GM21390 (cell line): ENCODE results near the gene SATB2.

Experiments
- ATAC-seq: cut with Tn5 transposase; IDR thresholded peaks from one replicate; pipeline ENCODE4 v1.9.1; 2021; ENCODE audit not compliant: unreplicated experiment

Gene SATB2

GRCh38 chr2:199407421-199407820 is 50.3 kb downstream of the SATB2 start:
- no peak for ATAC-seq

- no peak for ATAC-seq
These were observed 52.5 kb downstream of the SATB2 start for GRCh38 chr2:199405241-199405640.

- no peak for ATAC-seq
These were observed 52.9 kb downstream of the SATB2 start for GRCh38 chr2:199404841-199405240.

- ATAC-seq = no peak
These were observed 62.4 kb downstream of the SATB2 start for GRCh38 chr2:199395311-199395710.

GRCh38 chr2:199392363-199392762 is 65.4 kb downstream of the SATB2 start:
- no peak for ATAC-seq

GRCh38 chr2:199388728-199389268 is 68.9 kb downstream of the SATB2 start:
- ATAC-seq = no peak

- no peak for ATAC-seq
These were observed 73.7 kb downstream of the SATB2 start for GRCh38 chr2:199384043-199384442.

GRCh38 chr2:199383021-199383420 is 74.7 kb downstream of the SATB2 start:
- no peak for ATAC-seq

GRCh38 chr2:199382091-199382490 is 75.6 kb downstream of the SATB2 start:
- no peak for ATAC-seq

GRCh38 chr2:199381531-199381930 is 76.2 kb downstream of the SATB2 start:
- ATAC-seq = no peak

- no peak for ATAC-seq
These were observed 78.6 kb downstream of the SATB2 start for GRCh38 chr2:199378948-199379650.

- ATAC-seq = no peak
These were observed 87.5 kb downstream of the SATB2 start for GRCh38 chr2:199370150-199370780.

- ATAC-seq = no peak
These were observed 91.3 kb downstream of the SATB2 start for GRCh38 chr2:199366406-199366805.

- no peak for ATAC-seq
These were observed 93.6 kb downstream of the SATB2 start for GRCh38 chr2:199364153-199364552.

GRCh38 chr2:199356412-199356811 is 101.3 kb downstream of the SATB2 start:
- ATAC-seq = no peak

GRCh38 chr2:199348871-199349270 is 108.9 kb downstream of the SATB2 start:
- no peak for ATAC-seq

GRCh38 chr2:199344012-199344411 is 113.7 kb downstream of the SATB2 start:
- ATAC-seq = no peak

- ATAC-seq = no peak
These were observed 115.4 kb downstream of the SATB2 start for GRCh38 chr2:199342334-199342733.

GRCh38 chr2:199341123-199341522 is 116.6 kb downstream of the SATB2 start:
- no peak for ATAC-seq

GRCh38 chr2:199339891-199340605 is 117.7 kb downstream of the SATB2 start:
- ATAC-seq = no peak

GRCh38 chr2:199336546-199336945 is 121.2 kb downstream of the SATB2 start:
- no peak for ATAC-seq

- no peak for ATAC-seq
These were observed 122.2 kb downstream of the SATB2 start for GRCh38 chr2:199335502-199335901.
